GM19043 (cell line): ENCODE data around the gene ZBTB16.

Source experiments
- ATAC-seq: cut with Tn5 transposase; IDR thresholded peaks from one replicate; pipeline ENCODE4 v1.9.1; 2021; ENCODE audit warnings: low read depth; ENCODE audit not compliant: unreplicated experiment

The ZBTB16 gene

GRCh38 chr11:114250993-114251814, 191.7 kb downstream of the ZBTB16 start:
- ATAC-seq = no peak

GRCh38 chr11:114251815-114252337, 192.4 kb downstream of the ZBTB16 start:
- ATAC-seq = no peak

- no peak for ATAC-seq
These were observed 193.3 kb downstream of the ZBTB16 start for GRCh38 chr11:114252767-114253166.

GRCh38 chr11:114253771-114254170, 194.3 kb downstream of the ZBTB16 start:
- ATAC-seq = no peak

- no peak for ATAC-seq
These were observed 195.1 kb downstream of the ZBTB16 start for GRCh38 chr11:114254571-114255146.

- ATAC-seq = no peak
These were observed 195.8 kb downstream of the ZBTB16 start for GRCh38 chr11:114255289-114255688.

GRCh38 chr11:114256176-114256966, 196.9 kb downstream of the ZBTB16 start:
- no peak for ATAC-seq

GRCh38 chr11:114256967-114257286, 197.4 kb downstream of the ZBTB16 start:
- no peak for ATAC-seq

- ATAC-seq = no peak
These were observed 198.4 kb downstream of the ZBTB16 start for GRCh38 chr11:114257621-114258558.

- no peak for ATAC-seq
These were observed 199.2 kb downstream of the ZBTB16 start for GRCh38 chr11:114258696-114259095.

- no peak for ATAC-seq
These were observed 199.6 kb downstream of the ZBTB16 start for GRCh38 chr11:114259124-114259526.

GRCh38 chr11:114259551-114259983, 200.1 kb downstream of the ZBTB16 start:
- no peak for ATAC-seq

- ATAC-seq = no peak
These were observed 200.6 kb downstream of the ZBTB16 start for GRCh38 chr11:114260077-114260476.

GRCh38 chr11:114260483-114260882, 201.0 kb downstream of the ZBTB16 start:
- no peak for ATAC-seq

- ATAC-seq = no peak
These were observed 202.3 kb downstream of the ZBTB16 start for GRCh38 chr11:114261791-114262190.

- ATAC-seq = no peak
These were observed 203.4 kb downstream of the ZBTB16 start for GRCh38 chr11:114262681-114263512.

GRCh38 chr11:114263513-114264170, 204.1 kb downstream of the ZBTB16 start:
- no peak for ATAC-seq

GRCh38 chr11:114264381-114264780, 204.9 kb downstream of the ZBTB16 start:
- ATAC-seq = no peak
